Activated CD4-positive, alpha-beta T cell treated with anti-CD3 and anti-CD28 coated beads, Interleukin-10, Interleukin-2, amounts not matched to agents 100 ng/mL and 50 ng/mL, durations not matched to agents 16 hours and 8 hours (primary cell): Measurements from ENCODE around the gene SGF29.
"Not testable (repeated sequence)": the region's sequence is repeated elsewhere in the genome, so short reads cannot be mapped to it uniquely, and the experiment has no call there.

Experiments
- DNase-seq: peaks from one replicate; pipeline ENCODE4 v3.0.0-alpha.2; 2020

SGF29 gene

GRCh38 chr16:28553776-28554633, at the start of gene SGF29:
Gene SGF29 (plus strand): TSS chr16:28553920. CDS start chr16:28581070, 27,150 bp downstream.
- DNase-seq: peak; percentile 93

- no peak for DNase-seq
Measured at GRCh38 chr16:28504707-28505404, 48.9 kb upstream of the SGF29 start.

GRCh38 chr16:28505489-28506137, 48.1 kb upstream of the SGF29 start:
- DNase-seq: no peak

DNA sequence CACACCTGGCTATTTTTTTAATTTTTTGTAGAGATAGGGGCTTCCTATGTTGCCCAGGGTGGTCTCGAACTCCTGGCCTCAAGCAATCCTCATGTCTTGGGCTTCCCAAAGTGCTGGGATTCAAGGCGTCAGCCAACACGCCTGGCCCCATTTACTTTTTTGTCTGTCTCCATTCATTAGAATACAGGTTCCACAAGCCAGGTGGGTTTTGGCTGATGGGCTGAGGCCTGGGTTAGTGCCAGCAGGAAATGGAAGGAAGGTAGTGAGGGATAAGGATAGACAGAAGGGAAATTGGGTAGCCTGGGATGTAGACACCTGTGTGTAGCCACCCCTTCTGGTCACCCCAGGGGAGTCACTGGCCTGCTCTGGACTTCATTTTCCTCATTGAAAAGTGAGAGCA, 42.7 kb upstream of the SGF29 start:
- DNase-seq: no peak

- DNase-seq: no peak
Measured at GRCh38 chr16:28511801-28512789, 41.6 kb upstream of the SGF29 start.

DNA sequence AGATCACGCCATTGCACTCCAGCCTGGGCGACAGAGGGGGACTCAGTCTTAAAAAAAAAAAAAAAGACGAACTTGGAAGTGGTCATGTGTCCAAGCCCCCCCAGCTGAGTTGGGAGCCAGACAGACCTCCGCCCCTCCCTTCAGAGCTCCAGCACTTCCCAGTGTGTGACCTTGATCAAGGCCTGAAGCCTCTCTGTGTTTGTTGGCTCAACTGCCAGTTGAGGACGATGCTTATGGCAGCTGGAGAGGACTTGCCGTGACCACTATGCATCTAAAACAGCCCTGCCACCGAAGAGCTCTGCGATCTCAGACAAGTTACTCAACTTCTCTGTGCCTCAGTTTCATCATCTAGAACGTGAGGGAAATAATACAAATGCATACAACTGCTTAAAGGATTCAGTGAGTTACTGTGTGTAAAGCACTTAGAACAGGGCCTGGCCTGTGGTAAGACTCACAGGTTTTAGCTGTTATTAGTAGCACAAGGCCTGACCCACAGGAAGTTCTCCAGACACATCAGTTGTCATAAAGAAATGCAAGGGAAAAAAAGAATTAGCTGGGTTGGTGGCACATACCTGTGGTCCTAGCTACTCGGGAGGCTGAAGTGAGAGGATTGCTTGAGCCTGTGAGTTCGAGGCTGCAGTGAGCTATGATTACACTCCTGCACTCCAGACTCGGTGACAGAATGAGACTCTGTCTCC, 40.1 kb upstream of the SGF29 start:
- no peak for DNase-seq

DNA sequence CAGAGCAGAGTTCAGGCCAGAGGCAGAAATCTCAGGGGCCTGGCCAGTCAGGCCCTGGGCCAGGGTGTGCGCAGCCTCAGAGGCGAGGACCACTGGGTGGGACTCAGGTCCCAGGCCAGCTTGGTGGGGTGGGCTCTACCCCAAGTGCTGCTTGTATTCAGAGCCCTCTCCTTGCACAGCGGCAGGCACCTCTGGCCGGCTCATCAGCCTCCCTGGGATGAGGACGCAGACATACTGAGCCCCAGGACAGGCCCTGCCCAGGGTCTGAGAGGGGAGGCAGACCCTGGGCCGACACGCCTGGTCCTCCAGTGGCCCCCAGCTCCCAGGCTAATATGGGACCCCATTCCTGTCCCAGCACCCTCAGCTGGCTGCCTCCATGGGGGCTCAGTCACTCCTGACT, 39.5 kb upstream of the SGF29 start:
- no peak for DNase-seq

DNA sequence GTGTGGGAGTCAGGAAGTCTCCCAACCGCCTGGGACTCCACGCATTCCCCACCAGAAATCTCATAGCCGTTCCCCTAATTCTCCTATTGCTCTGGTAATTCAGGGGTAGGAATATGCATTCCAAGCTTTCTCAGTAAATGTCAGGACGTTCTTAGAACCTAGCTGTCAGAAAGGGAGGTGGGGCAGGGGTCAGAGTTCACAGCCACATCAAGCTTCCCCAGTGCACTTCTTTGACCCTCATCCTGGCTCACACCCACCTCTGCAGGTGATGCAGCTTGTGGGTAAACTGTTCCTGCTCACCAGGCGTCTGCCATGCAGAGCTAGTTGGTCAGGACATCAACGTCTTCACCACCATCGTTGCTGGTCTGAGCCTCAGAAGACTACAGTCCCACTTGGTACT, 33.0 kb upstream of the SGF29 start:
- DNase-seq: no peak

DNA sequence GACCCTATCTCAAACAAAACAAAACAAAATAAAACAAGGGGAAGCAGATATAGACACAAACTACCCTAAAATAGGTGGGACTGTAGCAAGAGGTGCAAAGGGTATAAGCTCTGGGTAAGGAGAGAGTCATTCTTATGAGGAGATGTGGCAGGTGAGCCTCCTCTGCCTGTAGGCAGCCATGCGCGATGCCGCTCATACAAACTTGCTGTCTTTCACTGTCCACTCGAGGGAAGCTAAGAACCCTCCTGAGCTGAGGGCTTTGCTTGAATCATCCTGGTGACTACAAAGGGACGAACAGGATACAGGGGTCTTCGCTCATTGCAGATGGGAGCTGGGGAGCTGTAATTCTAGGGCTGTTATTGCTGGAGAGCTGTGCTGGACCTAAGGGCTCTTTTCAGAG, 32.3 kb upstream of the SGF29 start:
- no peak for DNase-seq

DNA sequence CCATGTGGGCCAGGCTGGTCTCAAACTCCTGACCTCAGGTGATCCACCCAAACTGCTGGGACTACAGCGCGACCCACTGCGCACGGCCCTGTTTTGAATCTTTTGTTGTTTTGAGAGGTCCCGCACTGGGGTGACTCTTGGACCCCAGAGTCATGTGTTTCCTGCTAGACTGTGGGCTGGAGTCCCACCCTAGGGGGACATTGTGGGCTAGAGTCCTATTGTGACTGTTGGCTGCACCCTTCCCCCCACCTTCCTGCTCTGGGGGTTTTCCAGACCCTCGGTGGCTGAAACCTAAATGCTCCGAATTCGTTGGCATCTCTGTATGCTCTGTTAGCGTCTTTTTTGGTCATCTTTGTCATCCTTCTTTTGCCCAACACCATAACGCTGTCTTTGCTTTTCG, 30.9 kb upstream of the SGF29 start:
- no peak for DNase-seq

DNA sequence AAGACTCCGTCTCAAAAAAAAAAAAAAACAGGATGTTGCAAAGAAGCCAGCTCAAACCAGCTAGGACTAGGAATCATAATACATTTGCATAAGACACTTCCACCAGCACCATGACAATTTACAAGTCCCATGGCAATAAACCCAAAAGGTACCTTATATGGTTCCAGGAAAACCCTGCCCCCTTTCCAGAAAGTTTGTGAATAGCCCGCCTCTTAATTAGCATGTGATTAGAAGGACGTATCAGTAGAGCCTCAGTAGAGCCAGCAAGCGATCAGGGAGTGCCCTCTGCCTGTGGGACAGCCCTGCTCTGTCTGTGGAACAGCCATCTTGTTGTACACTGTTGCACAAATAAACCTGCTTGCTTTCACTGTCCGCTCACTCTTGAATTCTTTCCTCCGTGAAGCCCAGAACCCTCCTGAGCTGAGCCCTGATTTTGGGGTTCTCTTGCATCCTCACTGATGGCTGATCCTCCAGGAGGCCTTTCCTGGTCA, 29.0 kb upstream of the SGF29 start:
- no peak for DNase-seq

GRCh38 chr16:28526201-28527099, 27.3 kb upstream of the SGF29 start:
- no peak for DNase-seq

DNA sequence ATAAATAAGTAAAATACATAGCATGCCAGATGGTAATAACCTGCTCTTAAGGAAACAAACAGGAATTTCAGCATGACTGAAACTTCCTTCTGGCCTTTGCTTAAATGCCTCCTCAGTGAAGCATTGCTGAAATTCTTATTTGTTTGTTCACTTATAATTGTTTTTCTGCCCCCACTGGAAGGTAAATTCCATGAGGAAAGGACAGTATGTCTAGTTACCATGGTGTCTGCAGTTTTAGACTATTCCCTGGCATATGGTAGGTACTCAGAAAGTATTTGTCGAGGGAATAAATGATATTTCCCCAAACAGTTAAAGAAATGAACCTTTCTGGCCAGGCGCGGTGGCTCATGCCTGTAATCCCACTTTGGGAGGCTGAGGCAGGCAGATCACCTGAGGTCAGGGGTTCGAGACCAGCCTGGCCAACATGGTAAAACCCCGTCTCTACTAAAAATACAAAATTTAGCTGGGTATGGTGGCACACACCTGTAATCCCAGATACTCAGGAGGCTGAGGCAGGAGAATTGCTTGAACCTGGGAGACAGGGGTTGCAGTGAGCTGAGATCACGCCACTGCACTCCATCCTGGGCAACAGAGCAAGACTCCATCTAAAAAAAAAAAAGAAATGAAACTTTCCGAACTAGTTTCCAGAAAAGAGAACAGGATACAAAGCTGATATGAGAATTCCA, 26.5 kb upstream of the SGF29 start:
- not testable (repeated sequence) for DNase-seq

- no peak for DNase-seq
Measured at GRCh38 chr16:28527985-28528384, 25.7 kb upstream of the SGF29 start.

- no peak for DNase-seq
Measured at GRCh38 chr16:28528463-28528867, 25.3 kb upstream of the SGF29 start.

GRCh38 chr16:28529124-28529523, 24.6 kb upstream of the SGF29 start:
- no peak for DNase-seq

DNA sequence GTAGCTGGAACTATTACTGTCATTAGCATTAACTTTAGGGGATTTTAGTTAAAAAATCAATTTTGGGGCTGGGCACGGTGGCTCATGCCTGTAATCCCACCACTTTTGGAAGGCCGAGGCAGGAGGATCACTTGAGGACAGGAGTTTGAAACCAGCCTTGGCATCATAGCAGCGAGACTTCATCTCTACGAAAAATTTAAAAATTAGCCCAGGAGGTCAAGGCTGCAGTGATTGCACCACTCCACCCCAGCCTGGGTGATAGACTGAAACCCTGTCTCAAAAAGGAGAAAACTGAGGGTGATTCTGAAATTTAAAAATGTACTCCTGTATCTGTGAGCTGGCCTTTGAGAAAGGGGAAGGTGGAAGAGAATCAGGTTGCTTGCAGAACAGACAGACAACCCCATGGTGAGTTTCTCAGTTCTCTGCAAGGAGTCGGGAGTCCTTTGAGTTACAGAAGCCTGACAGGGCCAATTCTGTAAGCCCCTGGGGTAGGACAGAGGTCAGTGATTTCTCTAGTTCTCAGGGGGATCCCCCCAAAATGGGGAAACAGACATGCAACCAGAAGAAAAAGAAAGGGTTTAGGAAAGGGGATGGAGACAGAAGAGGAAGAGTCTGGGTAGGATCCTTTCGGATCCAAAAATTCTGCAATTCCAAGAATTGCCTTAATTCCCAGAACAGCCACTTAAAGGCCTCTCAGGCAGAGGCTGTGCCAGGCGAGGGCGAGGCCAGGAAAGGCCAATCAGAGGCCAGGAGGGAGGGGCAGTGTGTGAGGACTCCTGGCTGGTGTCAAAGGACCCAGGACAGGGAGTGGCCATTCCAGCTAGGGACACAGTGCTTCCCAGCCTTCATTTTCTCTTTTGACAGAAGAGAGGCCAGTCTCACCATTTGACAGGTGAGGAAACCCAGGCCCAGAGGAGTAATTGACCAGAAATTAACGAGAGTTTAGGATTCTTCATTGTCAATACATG, 21.7 kb upstream of the SGF29 start:
- no peak for DNase-seq

DNA sequence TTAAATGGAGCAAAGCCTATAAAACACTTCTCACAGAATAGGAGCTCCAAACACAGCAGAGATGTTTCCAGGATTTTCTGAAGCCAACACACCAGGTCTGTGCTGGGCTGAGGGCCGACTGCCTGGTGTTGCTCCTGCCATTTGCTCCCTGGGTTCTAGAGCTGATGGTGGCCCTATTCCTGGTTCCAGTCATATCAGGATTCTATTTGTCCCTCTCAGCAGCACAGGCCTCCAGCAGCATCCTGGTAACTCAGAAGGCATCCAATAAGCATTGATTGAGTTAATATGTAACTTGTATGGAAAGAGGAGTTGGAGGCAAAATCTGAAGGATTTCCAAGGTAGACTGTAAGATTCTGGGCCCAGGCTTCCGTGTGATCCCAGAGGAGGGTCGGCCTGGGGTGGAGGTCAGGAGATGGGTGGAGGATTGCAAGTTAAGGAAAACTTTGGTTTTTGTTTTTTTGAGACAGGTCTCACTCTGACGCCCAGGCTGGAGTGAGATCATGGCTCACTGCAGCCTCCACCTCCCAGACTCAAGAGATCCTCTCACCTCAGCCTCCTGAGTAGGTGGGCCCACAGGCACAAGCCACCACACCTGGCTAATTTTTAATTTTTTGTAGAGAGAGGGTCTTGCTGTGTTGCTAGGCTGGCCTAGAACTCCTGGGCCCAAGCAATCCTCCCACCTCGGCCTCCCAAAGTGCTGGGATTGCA, 20.6 kb upstream of the SGF29 start:
- DNase-seq: no peak
